Middle frontal gyrus (tissue), 1 donor: ENCODE results near the gene SFXN4.
"Not testable (repeated sequence)": the region's sequence is repeated elsewhere in the genome, so short reads cannot be mapped to it uniquely, and the experiment has no call there.

ENCODE experiments used
- DNase-seq: peaks from one replicate; pipeline ENCODE4 v3.0.0-alpha.2; 2015; ENCODE audit warnings: low spot score; ENCODE audit errors: extremely low spot score

SFXN4 gene

GRCh38 chr10:119143657-119144056 is 21.9 kb downstream of the SFXN4 start:
- no peak for DNase-seq

- no peak for DNase-seq
Observed at GRCh38 chr10:119140603-119141245, 24.8 kb downstream of the SFXN4 start.

GRCh38 chr10:119139464-119140067 is 25.9 kb downstream of the SFXN4 start:
- DNase-seq = no peak

GRCh38 chr10:119138346-119139306 is 26.9 kb downstream of the SFXN4 start:
- no peak for DNase-seq

- DNase-seq = not testable (repeated sequence)
Observed at GRCh38 chr10:119137878-119138277, 27.6 kb downstream of the SFXN4 start.

GRCh38 chr10:119136084-119136483 is 29.4 kb downstream of the SFXN4 start:
- no peak for DNase-seq

- no peak for DNase-seq
Observed at GRCh38 chr10:119135513-119135881, 30.0 kb downstream of the SFXN4 start.

- DNase-seq = no peak
Observed at GRCh38 chr10:119133949-119134348, 31.6 kb downstream of the SFXN4 start.

- no peak for DNase-seq
Observed at GRCh38 chr10:119132521-119133345, 32.8 kb downstream of the SFXN4 start.

- DNase-seq = no peak
Observed at GRCh38 chr10:119131512-119132240, 33.8 kb downstream of the SFXN4 start.

GRCh38 chr10:119129721-119130120 is 35.8 kb downstream of the SFXN4 start:
- no peak for DNase-seq

- DNase-seq = no peak
Observed at GRCh38 chr10:119125942-119126341, 39.6 kb downstream of the SFXN4 start.

GRCh38 chr10:119120875-119121274 is 44.6 kb downstream of the SFXN4 start:
- no peak for DNase-seq

- DNase-seq = no peak
Observed at GRCh38 chr10:119120413-119120867, 45.1 kb downstream of the SFXN4 start.

GRCh38 chr10:119119400-119119799 is 46.1 kb downstream of the SFXN4 start:
- no peak for DNase-seq

- no peak for DNase-seq
Observed at GRCh38 chr10:119118231-119118630, 47.3 kb downstream of the SFXN4 start.

- DNase-seq = no peak
Observed at GRCh38 chr10:119116326-119116951, 49.1 kb downstream of the SFXN4 start.

GRCh38 chr10:119115926-119116325 is 49.6 kb downstream of the SFXN4 start:
- DNase-seq = no peak

- DNase-seq = no peak
Observed at GRCh38 chr10:119113751-119114732, 51.5 kb downstream of the SFXN4 start.
